Prostate gland (tissue), 2 donors: ENCODE results near the gene KREMEN1.

Experiments
- POLR2A ChIP-seq: fragments of 450-650 bp; IDR thresholded peaks from one replicate; pipeline ENCODE4 v1.6.1; 2016; ENCODE audit warnings: antibody characterized with exemption, mild to moderate bottlenecking
- POLR2AphosphoS5 ChIP-seq: sonication (generic); formaldehyde crosslinking; IDR thresholded peaks from one replicate; pipeline ENCODE4 v1.6.1; 2017; ENCODE audit warnings: antibody characterized with exemption
- TF ChIP-seq, protein P1 (sequence below), 4 experiments: fragments of 200-600 bp in 2 of 4; fragments of 450-650 bp in 2 of 4; sonication (generic) in 2 of 4; IDR thresholded peaks; 1 replicate in 3 of 4; 2 replicates in 1 of 4; pipeline ENCODE4 v1.5.1; 2016 to 2019; ENCODE audit warnings: antibody characterized with exemption in 4 of 4, mild to moderate bottlenecking in 2 of 4, moderate library complexity in 2 of 4

DNA sequence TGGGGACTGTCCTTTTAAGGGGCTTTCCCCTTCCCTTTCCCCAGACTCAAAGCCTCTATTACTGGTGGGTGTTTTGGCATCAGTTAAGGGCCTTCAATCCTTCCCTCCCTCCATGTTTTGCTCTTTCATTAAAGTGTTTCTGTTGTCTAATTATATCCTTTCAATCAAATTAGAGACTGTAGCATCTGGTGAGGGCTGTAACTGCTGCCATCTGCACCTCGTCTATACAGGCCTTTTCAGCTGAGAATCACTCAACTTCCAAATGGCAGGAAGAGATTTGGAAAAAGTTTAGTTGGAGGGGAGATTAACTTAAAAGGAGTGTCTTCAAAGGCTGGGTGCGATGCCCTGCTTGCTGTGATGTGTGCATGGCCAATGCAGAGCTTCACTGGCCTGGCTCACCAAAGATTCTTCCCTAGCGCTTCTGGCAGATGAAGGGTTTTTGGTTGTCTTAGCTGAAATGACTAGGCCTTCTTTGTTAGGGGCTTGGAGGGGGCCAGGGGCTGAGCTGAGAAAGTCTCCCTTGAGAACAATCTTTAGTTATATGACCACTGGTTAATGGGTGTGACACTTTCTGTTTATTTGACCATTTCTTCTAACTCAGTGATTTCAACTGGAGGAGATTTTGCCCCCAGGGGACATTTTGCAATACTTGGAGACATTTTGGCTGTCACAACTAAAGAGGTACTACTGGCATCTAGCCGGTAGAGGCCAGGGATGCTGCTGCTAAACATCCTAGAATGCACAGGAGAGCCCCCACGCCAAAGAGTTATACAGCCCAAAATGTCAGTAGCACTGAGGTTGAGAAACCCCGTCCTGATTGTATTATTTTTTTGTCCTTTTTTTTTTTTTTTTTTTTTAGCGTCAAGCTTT lies 7.5 kb downstream of the KREMEN1 start:
- no peak for TF ChIP-seq POLR2AphosphoS5
- no peak for TF ChIP-seq POLR2A
- TF ChIP-seq, protein P1, sequence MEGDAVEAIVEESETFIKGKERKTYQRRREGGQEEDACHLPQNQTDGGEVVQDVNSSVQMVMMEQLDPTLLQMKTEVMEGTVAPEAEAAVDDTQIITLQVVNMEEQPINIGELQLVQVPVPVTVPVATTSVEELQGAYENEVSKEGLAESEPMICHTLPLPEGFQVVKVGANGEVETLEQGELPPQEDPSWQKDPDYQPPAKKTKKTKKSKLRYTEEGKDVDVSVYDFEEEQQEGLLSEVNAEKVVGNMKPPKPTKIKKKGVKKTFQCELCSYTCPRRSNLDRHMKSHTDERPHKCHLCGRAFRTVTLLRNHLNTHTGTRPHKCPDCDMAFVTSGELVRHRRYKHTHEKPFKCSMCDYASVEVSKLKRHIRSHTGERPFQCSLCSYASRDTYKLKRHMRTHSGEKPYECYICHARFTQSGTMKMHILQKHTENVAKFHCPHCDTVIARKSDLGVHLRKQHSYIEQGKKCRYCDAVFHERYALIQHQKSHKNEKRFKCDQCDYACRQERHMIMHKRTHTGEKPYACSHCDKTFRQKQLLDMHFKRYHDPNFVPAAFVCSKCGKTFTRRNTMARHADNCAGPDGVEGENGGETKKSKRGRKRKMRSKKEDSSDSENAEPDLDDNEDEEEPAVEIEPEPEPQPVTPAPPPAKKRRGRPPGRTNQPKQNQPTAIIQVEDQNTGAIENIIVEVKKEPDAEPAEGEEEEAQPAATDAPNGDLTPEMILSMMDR (IDR thresholded peaks at IDR 0.05): no peak
